PC-9 (cell line): ENCODE measurements around the gene AUTS2. TPM values are rescaled to one million over a fixed set of nuclear protein-coding genes. Genes with fewer than 3 reads are reported as not detected.

Experiments used
- BruUV-seq: library from RNA; stranded (reverse); fragments of 400-500 nt; replicated peaks from 2 replicates; lab custom pipeline; 2021; lab: Mats Ljungman, UMichigan
- CTCF ChIA-PET: fragments of 300-600 bp; sonication (Branson Sonifier 250); formaldehyde crosslinking; loops from one replicate; lab custom pipeline; 2022; ENCODE audit warnings: antibody characterized with exemption; lab: Charles Lee
- POLR2A ChIA-PET: fragments of 300-600 bp; sonication (Branson Sonifier 250); formaldehyde crosslinking; loops from one replicate; lab custom pipeline; 2022; ENCODE audit warnings: antibody characterized with exemption; ENCODE audit not compliant: unreplicated experiment; lab: Charles Lee
- DNase-seq, 2 experiments: peaks; one replicate each; pipeline versions ENCODE4 v3.0.0 to v3.0.0-alpha.2; 2015 to 2022; ENCODE audit warnings: mixed read lengths in 1 of 2
- H2AFZ ChIP-seq: fragments of 200-600 bp; sonication (generic); 2 replicates; pipeline ENCODE4 v1.8.1; 2017; ENCODE audit warnings: antibody characterized with exemption
- H3F3A ChIP-seq: fragments of 200-600 bp; sonication (generic); 2 replicates; pipeline ENCODE4 v1.8.1; 2017; ENCODE audit warnings: antibody characterized with exemption, mild to moderate bottlenecking, low read depth; ENCODE audit not compliant: insufficient read depth
- H3K27ac ChIP-seq: fragments of 200-600 bp; sonication (generic); 2 replicates; pipeline ENCODE4 v1.6.1; 2016; ENCODE audit warnings: mixed run types
- H3K27me3 ChIP-seq: fragments of 200-600 bp; sonication (generic); 2 replicates; pipeline ENCODE4 v1.6.1; 2016; ENCODE audit warnings: low read depth, mixed run types; ENCODE audit not compliant: insufficient read depth
- H3K36me3 ChIP-seq: fragments of 200-600 bp; sonication (generic); 2 replicates; pipeline ENCODE4 v1.6.1; 2016; ENCODE audit warnings: low read depth, mixed run types
- H3K4me1 ChIP-seq: fragments of 200-600 bp; sonication (generic); replicated peaks from 2 replicates; pipeline ENCODE4 v1.6.1; 2016; ENCODE audit warnings: mixed run types; ENCODE audit not compliant: insufficient read depth
- H3K4me2 ChIP-seq: fragments of 200-600 bp; sonication (generic); 2 replicates; pipeline ENCODE4 v1.6.1; 2017; ENCODE audit warnings: mixed run types
- H3K4me3 ChIP-seq: fragments of 200-600 bp; sonication (generic); 2 replicates; pipeline ENCODE4 v1.6.1; 2016; ENCODE audit warnings: mixed run types
- H3K79me2 ChIP-seq: fragments of 200-600 bp; sonication (generic); 2 replicates; pipeline ENCODE4 v1.6.1; 2017; ENCODE audit warnings: low read depth, mixed run types
- H3K9me2 ChIP-seq: fragments of 200-600 bp; sonication (generic); 2 replicates; pipeline ENCODE4 v1.8.1; 2017; ENCODE audit warnings: mild to moderate bottlenecking; ENCODE audit not compliant: insufficient read depth
- H3K9me3 ChIP-seq: fragments of 200-600 bp; sonication (generic); 2 replicates; pipeline ENCODE4 v1.8.1; 2016; ENCODE audit warnings: low read depth; ENCODE audit not compliant: insufficient read depth
- H4K20me1 ChIP-seq: fragments of 200-600 bp; sonication (generic); 2 replicates; pipeline ENCODE4 v1.8.1; 2017; ENCODE audit not compliant: insufficient read depth
- CTCF ChIP-seq: fragments of 200-600 bp; sonication (generic); conservative IDR thresholded peaks from 2 replicates; pipeline ENCODE4 v1.6.1; 2017; ENCODE audit warnings: mixed run types, antibody characterized with exemption, mild to moderate bottlenecking, moderate library complexity
- EZH2 ChIP-seq: fragments of 200-600 bp; sonication (generic); IDR thresholded peaks from 2 replicates; pipeline ENCODE4 v1.8.0; 2017; ENCODE audit warnings: antibody characterized with exemption, low read depth
- intact Hi-C: fragments of 100-400 bp; cut with micrococcal nuclease; formaldehyde crosslinking; loops from one replicate; pipeline ENCODE4 v1.10.0; 2022; ENCODE audit not compliant: unreplicated experiment
- total RNA-seq: library from RNA; stranded (reverse); gene quantifications from 2 replicates; pipeline ENCODE4 v1.2.3, GENCODE V29; 2021

Gene AUTS2
- total RNA-seq, 1 experiment from 2014 or later = not detected

DNA sequence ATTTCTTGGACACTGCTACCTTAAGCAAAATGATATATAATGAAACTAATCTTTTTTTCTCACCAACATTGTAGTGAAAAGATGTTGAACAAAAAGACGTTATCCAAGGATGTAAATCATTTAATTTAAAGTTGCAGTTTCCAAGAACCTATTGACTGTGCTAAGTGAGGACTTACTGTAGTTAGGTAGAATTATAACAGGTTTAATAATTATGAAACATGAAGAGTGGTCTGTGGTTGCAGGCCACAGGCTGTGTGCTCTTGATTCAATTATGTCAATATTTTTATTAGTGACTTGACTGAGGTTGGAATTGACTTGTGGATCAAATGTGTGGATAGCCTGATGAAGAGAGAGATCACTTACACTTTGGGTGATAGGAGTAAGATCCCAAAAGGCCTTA is 478.1 kb downstream of the AUTS2 start:
- BruUV-seq = no TSS peak
- Histone ChIP-seq H2AFZ (no peak overlapping the region), H3K4me3 (no peak overlapping the region), H3K9me3 (no peaks in the 10 kb centered on the region), H3K27ac (no peak overlapping the region), H3F3A (no peaks in the 10 kb centered on the region), H3K4me1 (no peaks in the 10 kb centered on the region), H4K20me1 (no peaks in the 10 kb centered on the region), H3K36me3 (no peaks in the 10 kb centered on the region), H3K79me2 (no peaks in the 10 kb centered on the region), H3K27me3 (no peaks in the 10 kb centered on the region), H3K4me2 (no peak overlapping the region), H3K9me2 (no peaks in the 10 kb centered on the region)
- no peak for DNase-seq
- intact Hi-C loops = no loop called here
- POLR2A ChIA-PET = no interaction called here
- CTCF ChIA-PET = no interaction called here
- TF ChIP-seq CTCF (no peak), EZH2 (no peak)

GRCh38 chr7:70082099-70082611 is 483.9 kb downstream of the AUTS2 start:
- H3K9me3 ChIP-seq = no peaks in the 10 kb centered on the region
- ChIA-PET CTCF (no interaction called here), POLR2A (no interaction called here)

DNA sequence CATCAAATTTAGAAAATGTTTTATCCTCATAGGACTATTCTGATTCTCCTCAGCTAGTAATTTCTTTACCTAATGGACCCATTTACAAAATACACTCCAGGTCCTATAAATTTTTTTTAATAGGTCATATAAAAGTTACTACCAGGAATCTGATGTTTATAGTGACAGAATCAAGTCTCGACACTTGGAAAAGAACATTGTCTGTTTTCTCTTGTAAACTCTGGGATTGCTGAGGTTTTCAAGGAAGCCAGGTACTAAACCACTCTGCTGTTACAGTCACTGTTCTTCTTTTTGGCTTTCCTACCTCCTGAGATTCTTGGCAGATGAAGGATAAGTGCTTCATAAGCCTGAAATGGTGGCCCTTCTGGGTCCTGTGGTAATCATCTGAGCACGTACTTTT is 493.1 kb downstream of the AUTS2 start:
- TF ChIP-seq CTCF = no peak
- no peak for TF ChIP-seq EZH2
- no peaks in the 10 kb centered on the region for H4K20me1 ChIP-seq
- H3K27ac ChIP-seq = no peak overlapping the region
- H3K27me3 ChIP-seq = no peaks in the 10 kb centered on the region
- no peaks in the 10 kb centered on the region for H3K9me3 ChIP-seq
- no peaks in the 10 kb centered on the region for H3F3A ChIP-seq
- CTCF ChIA-PET = no interaction called here
- no peaks in the 10 kb centered on the region for H3K79me2 ChIP-seq
- no peak for DNase-seq
- no peaks in the 10 kb centered on the region for H3K9me2 ChIP-seq
- BruUV-seq = no TSS peak
- H3K36me3 ChIP-seq = no peaks in the 10 kb centered on the region
- H2AFZ ChIP-seq = no peak overlapping the region
- intact Hi-C loops = no loop called here
- H3K4me1 ChIP-seq = no peaks in the 10 kb centered on the region
- no peak overlapping the region for H3K4me3 ChIP-seq
- no peak overlapping the region for H3K4me2 ChIP-seq
- POLR2A ChIA-PET = no interaction called here

More at GRCh38 chr7:70082099-70082611, 483.9 kb downstream of the AUTS2 start:
- H3K4me3 ChIP-seq = no peak overlapping the region
- intact Hi-C loops = no loop called here
- H3K9me2 ChIP-seq = no peaks in the 10 kb centered on the region
- no peaks in the 10 kb centered on the region for H3K79me2 ChIP-seq
- no TSS peak for BruUV-seq
- H4K20me1 ChIP-seq = no peaks in the 10 kb centered on the region
- no peaks in the 10 kb centered on the region for H3K36me3 ChIP-seq
- no peak overlapping the region for H3K27ac ChIP-seq
- DNase-seq = no peak
- no peaks in the 10 kb centered on the region for H3F3A ChIP-seq
- H3K27me3 ChIP-seq = no peaks in the 10 kb centered on the region
- H3K4me2 ChIP-seq = no peak overlapping the region
- no peak overlapping the region for H2AFZ ChIP-seq
- TF ChIP-seq EZH2 = no peak
- no peak for TF ChIP-seq CTCF
- H3K4me1 ChIP-seq = no peaks in the 10 kb centered on the region
